Amniotic stem cell (primary cell): Measurements from ENCODE around the gene DNAJC13.
A peak's percentile ranks its signal among the peaks of the same experiment; 100 is the strongest.

Experiments
- DNase-seq: peaks from one replicate; lab custom pipeline; 2025; lab: John Stamatoyannopoulos, UW

The DNAJC13 gene

GRCh38 chr3:132486099-132486498 is 68.8 kb downstream of the DNAJC13 start:
- DNase-seq: no peak

- DNase-seq: no peak
Measured at GRCh38 chr3:132488151-132488550, 70.8 kb downstream of the DNAJC13 start.

- no peak for DNase-seq
Measured at GRCh38 chr3:132499071-132499470, 81.8 kb downstream of the DNAJC13 start.

- DNase-seq: no peak
Measured at GRCh38 chr3:132503559-132503958, 86.3 kb downstream of the DNAJC13 start.

GRCh38 chr3:132504375-132504933 is 87.2 kb downstream of the DNAJC13 start:
- no peak for DNase-seq

- no peak for DNase-seq
Measured at GRCh38 chr3:132507657-132508056, 90.4 kb downstream of the DNAJC13 start.

- DNase-seq: no peak
Measured at GRCh38 chr3:132509096-132509495, 91.8 kb downstream of the DNAJC13 start.

GRCh38 chr3:132509506-132509905 is 92.2 kb downstream of the DNAJC13 start:
- no peak for DNase-seq

- no peak for DNase-seq
Measured at GRCh38 chr3:132513057-132513456, 95.8 kb downstream of the DNAJC13 start.

- DNase-seq: no peak
Measured at GRCh38 chr3:132517311-132517710, 100.0 kb downstream of the DNAJC13 start.

GRCh38 chr3:132519914-132520313 is 102.6 kb downstream of the DNAJC13 start:
- DNase-seq: no peak

GRCh38 chr3:132521901-132522300 is 104.6 kb downstream of the DNAJC13 start:
- DNase-seq: no peak

GRCh38 chr3:132522353-132522752 is 105.1 kb downstream of the DNAJC13 start:
- no peak for DNase-seq

- DNase-seq: no peak
Measured at GRCh38 chr3:132530624-132531023, 113.3 kb downstream of the DNAJC13 start.

- peak; percentile 64 for DNase-seq
Measured at GRCh38 chr3:132535575-132536441, 118.5 kb downstream of the DNAJC13 start.

- DNase-seq: no peak
Measured at GRCh38 chr3:132536442-132537153, 119.3 kb downstream of the DNAJC13 start.

- no peak for DNase-seq
Measured at GRCh38 chr3:132537297-132537696, 120.0 kb downstream of the DNAJC13 start.

GRCh38 chr3:132538072-132538471 is 120.8 kb downstream of the DNAJC13 start:
- no peak for DNase-seq

GRCh38 chr3:132539681-132540080 is 122.4 kb downstream of the DNAJC13 start:
- DNase-seq: no peak

- no peak for DNase-seq
Measured at GRCh38 chr3:132542577-132542976, 125.3 kb downstream of the DNAJC13 start.

- peak; percentile 52 for DNase-seq
Measured at GRCh38 chr3:132543011-132543739, 125.9 kb downstream of the DNAJC13 start.

- no peak for DNase-seq
Measured at GRCh38 chr3:132544130-132544529, 126.8 kb downstream of the DNAJC13 start.
